ENCODE measurements around the gene KIR3DL3.
"Not testable (repeated sequence)": the region's sequence is repeated elsewhere in the genome, so short reads cannot be mapped to it uniquely, and the experiment has no call there.

The KIR3DL3 gene

GRCh38 chr19:54729416-54730188, 5.4 kb downstream of the KIR3DL3 start:
- FAIRE-seq (no peak), DNase-seq (ENCODE audit: extremely low spot score, insufficient read length, low read depth) (no peak)

GRCh38 chr19:54731191-54731590, 6.9 kb downstream of the KIR3DL3 start:
- FAIRE-seq (no peak), DNase-seq (ENCODE audit: extremely low spot score, insufficient read length, low read depth) (no peak)

- not testable (repeated sequence) for FAIRE-seq; DNase-seq (ENCODE audit: extremely low spot score, insufficient read length, low read depth)
Measured at GRCh38 chr19:54738306-54738705, 14.1 kb downstream of the KIR3DL3 start, which contains the start of gene KIR2DL3. Gene KIR2DL3, plus strand, starts transcription at chr19:54738513. Its CDS starts 33 bp downstream, at chr19:54738546.

- DNase-seq (ENCODE audit: extremely low spot score, insufficient read length, low read depth), result no peak
- no peak for FAIRE-seq
Measured at GRCh38 chr19:54738715-54739114, 14.5 kb downstream of the KIR3DL3 start.

GRCh38 chr19:54739587-54740497, 15.6 kb downstream of the KIR3DL3 start:
- DNase-seq (ENCODE audit: extremely low spot score, insufficient read length, low read depth) (no peak), FAIRE-seq (no peak)

GRCh38 chr19:54741950-54742349, 17.7 kb downstream of the KIR3DL3 start:
- not testable (repeated sequence) for FAIRE-seq; DNase-seq (ENCODE audit: extremely low spot score, insufficient read length, low read depth)

- not testable (repeated sequence) for DNase-seq (ENCODE audit: extremely low spot score, insufficient read length, low read depth); FAIRE-seq
Measured at GRCh38 chr19:54744080-54744479, 19.8 kb downstream of the KIR3DL3 start.

GRCh38 chr19:54747614-54748322, 23.5 kb downstream of the KIR3DL3 start:
- not testable (repeated sequence) for DNase-seq (ENCODE audit: extremely low spot score, insufficient read length, low read depth); FAIRE-seq

GRCh38 chr19:54750276-54750675, 26.0 kb downstream of the KIR3DL3 start:
- FAIRE-seq; DNase-seq (ENCODE audit: extremely low spot score, insufficient read length, low read depth): not testable (repeated sequence)

- FAIRE-seq; DNase-seq (ENCODE audit: extremely low spot score, insufficient read length, low read depth): not testable (repeated sequence)
Measured at GRCh38 chr19:54756204-54757110, 32.2 kb downstream of the KIR3DL3 start.

- FAIRE-seq; DNase-seq (ENCODE audit: extremely low spot score, insufficient read length, low read depth): not testable (repeated sequence)
Measured at GRCh38 chr19:54758577-54758976, 34.3 kb downstream of the KIR3DL3 start.

GRCh38 chr19:54764219-54764618, 40.0 kb downstream of the KIR3DL3 start:
- not testable (repeated sequence) for DNase-seq (ENCODE audit: extremely low spot score, insufficient read length, low read depth); FAIRE-seq

- not testable (repeated sequence) for DNase-seq (ENCODE audit: extremely low spot score, insufficient read length, low read depth); FAIRE-seq
Measured at GRCh38 chr19:54766464-54766863, 42.2 kb downstream of the KIR3DL3 start.

GRCh38 chr19:54769646-54770045, 45.4 kb downstream of the KIR3DL3 start, which contains the start of gene KIR2DL1:
Gene KIR2DL1, plus strand, starts transcription at chr19:54769793. Its CDS starts 58 bp downstream, at chr19:54769851.
- DNase-seq (ENCODE audit: extremely low spot score, insufficient read length, low read depth); FAIRE-seq: not testable (repeated sequence)

- DNase-seq (ENCODE audit: extremely low spot score, insufficient read length, low read depth); FAIRE-seq: not testable (repeated sequence)
Measured at GRCh38 chr19:54770511-54770910, 46.3 kb downstream of the KIR3DL3 start.

GRCh38 chr19:54771018-54771960, 47.0 kb downstream of the KIR3DL3 start:
- DNase-seq (ENCODE audit: extremely low spot score, insufficient read length, low read depth); FAIRE-seq: not testable (repeated sequence)

GRCh38 chr19:54772666-54773065, 48.4 kb downstream of the KIR3DL3 start:
- FAIRE-seq; DNase-seq (ENCODE audit: extremely low spot score, insufficient read length, low read depth): not testable (repeated sequence)
